NCI-H460 (cell line): ENCODE results near the gene KEL. TPM values are rescaled to one million over a fixed set of nuclear protein-coding genes. Genes with fewer than 3 reads are reported as not detected.

Experiments
- DNase-seq: peaks from one replicate; pipeline ENCODE4 v3.0.0-alpha.2; 2016; ENCODE audit warnings: low read depth; ENCODE audit errors: extremely low read depth
- total RNA-seq: library from RNA; depleted of rRNA; stranded (reverse); fragments of >200 nt; shearing (Covaris generic); gene quantifications from 2 replicates; pipeline ENCODE4 v1.2.3, GENCODE V29; 2014

The KEL gene
- total RNA-seq, 1 experiment from 2014 or later, result 0.59 TPM

- DNase-seq, result no peak
Measured at GRCh38 chr7:142932386-142933091, 29.6 kb downstream of the KEL start.

- DNase-seq, result no peak
Measured at GRCh38 chr7:142930126-142930730, 31.9 kb downstream of the KEL start.

GRCh38 chr7:142927949-142928348 lies 34.2 kb downstream of the KEL start:
- no peak for DNase-seq

GRCh38 chr7:142927085-142927745 lies 34.9 kb downstream of the KEL start:
- no peak for DNase-seq

- no peak for DNase-seq
Measured at GRCh38 chr7:142925413-142925812, 36.8 kb downstream of the KEL start.

GRCh38 chr7:142923391-142923790 lies 38.8 kb downstream of the KEL start:
- no peak for DNase-seq

GRCh38 chr7:142919656-142920055 lies 42.5 kb downstream of the KEL start:
- no peak for DNase-seq

- DNase-seq, result no peak
Measured at GRCh38 chr7:142918901-142919300, 43.3 kb downstream of the KEL start.

- no peak for DNase-seq
Measured at GRCh38 chr7:142917447-142917846, 44.7 kb downstream of the KEL start.

- no peak for DNase-seq
Measured at GRCh38 chr7:142916508-142916907, 45.7 kb downstream of the KEL start.

GRCh38 chr7:142915315-142915714 lies 46.8 kb downstream of the KEL start:
- DNase-seq, result no peak

- DNase-seq, result no peak
Measured at GRCh38 chr7:142914121-142914520, 48.0 kb downstream of the KEL start.

GRCh38 chr7:142913566-142913965 lies 48.6 kb downstream of the KEL start:
- no peak for DNase-seq

GRCh38 chr7:142913051-142913450 lies 49.1 kb downstream of the KEL start:
- no peak for DNase-seq

- no peak for DNase-seq
Measured at GRCh38 chr7:142910481-142910880, 51.7 kb downstream of the KEL start.

- DNase-seq, result no peak
Measured at GRCh38 chr7:142910031-142910433, 52.1 kb downstream of the KEL start.

GRCh38 chr7:142908921-142909890 lies 53.0 kb downstream of the KEL start:
- DNase-seq, result no peak

- no peak for DNase-seq
Measured at GRCh38 chr7:142908290-142908689, 53.9 kb downstream of the KEL start.

GRCh38 chr7:142906643-142907042 lies 55.5 kb downstream of the KEL start:
- DNase-seq, result no peak

- no peak for DNase-seq
Measured at GRCh38 chr7:142905759-142906158, 56.4 kb downstream of the KEL start.

GRCh38 chr7:142904128-142904527 lies 58.0 kb downstream of the KEL start:
- DNase-seq, result no peak
